GM23248 (cell line): ENCODE measurements around the gene TSG101. TPM values are rescaled to one million over a fixed set of nuclear protein-coding genes. Genes with fewer than 3 reads are reported as not detected.

Experiments used
- DNase-seq: peaks from one replicate; pipeline ENCODE4 v3.0.0-alpha.2; 2015
- H2AFZ ChIP-seq: fragments of 200-600 bp; sonication (generic); 2 replicates; pipeline ENCODE4 v1.6.1; 2016; ENCODE audit warnings: antibody characterized with exemption
- H3F3A ChIP-seq: fragments of 200-600 bp; sonication (generic); 2 replicates; pipeline ENCODE4 v1.6.1; 2016; ENCODE audit warnings: mild to moderate bottlenecking, antibody characterized with exemption, mixed run types; ENCODE audit not compliant: insufficient read depth
- H3K27ac ChIP-seq: fragments of 200-600 bp; sonication (generic); 2 replicates; pipeline ENCODE4 v1.5.1; 2016; ENCODE audit warnings: mild to moderate bottlenecking
- H3K27me3 ChIP-seq: fragments of 200-600 bp; sonication (generic); replicated peaks from 2 replicates; pipeline ENCODE4 v1.6.1; 2016; ENCODE audit warnings: mild to moderate bottlenecking; ENCODE audit not compliant: insufficient read depth
- H3K36me3 ChIP-seq: fragments of 200-600 bp; sonication (generic); 2 replicates; pipeline ENCODE4 v1.6.1; 2016; ENCODE audit warnings: low read depth, mild to moderate bottlenecking
- H3K4me1 ChIP-seq: fragments of 200-600 bp; sonication (generic); 2 replicates; pipeline ENCODE4 v1.6.1; 2016; ENCODE audit warnings: mild to moderate bottlenecking; ENCODE audit not compliant: insufficient read depth
- H3K4me2 ChIP-seq: fragments of 200-600 bp; sonication (generic); one replicate; pipeline ENCODE4 v1.6.1; 2016; ENCODE audit warnings: mild to moderate bottlenecking; ENCODE audit not compliant: unreplicated experiment
- H3K4me3 ChIP-seq: fragments of 200-600 bp; sonication (generic); 2 replicates; pipeline ENCODE4 v1.5.1; 2016; ENCODE audit warnings: mild to moderate bottlenecking
- H3K79me2 ChIP-seq: fragments of 200-600 bp; sonication (generic); 2 replicates; pipeline ENCODE4 v1.6.1; 2016; ENCODE audit warnings: mild to moderate bottlenecking; ENCODE audit not compliant: insufficient read depth
- H3K9ac ChIP-seq: fragments of 200-600 bp; sonication (generic); 2 replicates; pipeline ENCODE4 v1.6.1; 2016; ENCODE audit warnings: mild to moderate bottlenecking
- H3K9me2 ChIP-seq: fragments of 200-600 bp; sonication (generic); 2 replicates; pipeline ENCODE4 v1.6.1; 2016; ENCODE audit warnings: mixed run types, mild to moderate bottlenecking, moderate library complexity; ENCODE audit not compliant: insufficient read depth
- H3K9me3 ChIP-seq: fragments of 200-600 bp; sonication (generic); one replicate; pipeline ENCODE4 v1.6.1; 2017; ENCODE audit warnings: low read depth
- H4K20me1 ChIP-seq: fragments of 200-600 bp; sonication (generic); 2 replicates; pipeline ENCODE4 v1.6.0; 2016; ENCODE audit not compliant: insufficient read depth
- EZH2 ChIP-seq: fragments of 200-600 bp; sonication (generic); IDR thresholded peaks from 2 replicates; pipeline ENCODE4 v1.6.1; 2018; ENCODE audit warnings: antibody characterized with exemption, mild to moderate bottlenecking; ENCODE audit not compliant: insufficient read depth, poor library complexity, severe bottlenecking
- EZH2phosphoT487 ChIP-seq: fragments of 200-600 bp; sonication (generic); IDR thresholded peaks from 2 replicates; pipeline ENCODE4 v1.6.1; 2018; ENCODE audit warnings: antibody characterized with exemption, moderate library complexity, mild to moderate bottlenecking, low read depth; ENCODE audit not compliant: insufficient read depth
- WGBS, 2 experiments: methylation state at CpG; one replicate each; pipeline ENCODE4 v1.1.6; 2015 to 2017; ENCODE audit warnings: low lambda C conversion rate in 2 of 2, low coverage in 1 of 2; ENCODE audit errors: missing lambda C conversion rate in 2 of 2; 5-methylcytosine and 5-hydroxymethylcytosine counted together
- in situ Hi-C: fragments of 300-500 bp; cut with MboI; formaldehyde crosslinking; loops from 2 replicates; pipeline ENCODE4 v1.15.0; 2020
- polyA plus RNA-seq: library from polyadenylated mRNA; unstranded; fragments of >200 nt; fragmentation: Nextera tagmentation; extraction: Ambion mirVana; gene quantifications from 2 replicates; pipeline ENCODE4 v1.2.1, GENCODE V29; 2016
- total RNA-seq: library from RNA; depleted of rRNA; stranded (reverse); fragments of >200 nt; shearing (Covaris generic); gene quantifications from 2 replicates; pipeline ENCODE4 v1.2.3, GENCODE V29; 2014; rRNA removed

Gene TSG101
- total and polyA plus RNA-seq, 2 experiments from 2014 or later, result 131 to 136 TPM

DNA sequence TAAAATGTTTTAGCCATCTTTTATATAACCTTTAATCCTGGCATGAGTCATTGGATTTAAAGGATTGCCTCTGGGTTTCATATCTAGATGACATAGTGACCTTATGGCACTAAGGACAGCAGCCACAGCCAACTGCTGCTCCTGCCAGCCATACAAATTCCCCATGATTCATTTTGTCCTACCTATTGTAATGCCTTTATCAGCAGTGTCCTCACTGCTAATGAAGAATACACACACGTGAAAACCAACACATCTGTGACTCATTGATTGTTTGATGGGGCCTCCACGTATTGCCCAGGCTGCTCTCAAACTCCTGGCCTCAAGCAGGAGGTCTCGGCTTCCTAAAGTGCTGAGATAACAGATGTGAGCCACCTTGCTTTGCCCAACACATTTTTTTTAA is 69.3 kb downstream of the TSG101 start:
- DNase-seq, result no peak
- Histone ChIP-seq H3K4me3 (no peak overlapping the region), H2AFZ (no peak overlapping the region), H3K9ac (no peak overlapping the region), H3F3A (no peaks in the 10 kb centered on the region), H4K20me1 (no peaks in the 10 kb centered on the region; the same call in 1 of the 2 replicates), H3K9me3 (no peaks in the 10 kb centered on the region), H3K4me2 (no peak overlapping the region), H3K79me2 (no peaks in the 10 kb centered on the region), H3K9me2 (no peaks in the 10 kb centered on the region), H3K36me3 (no peaks in the 10 kb centered on the region), H3K4me1 (no peaks in the 10 kb centered on the region; the same call in 1 of the 2 replicates), H3K27me3 (no peaks in the 10 kb centered on the region), H3K27ac (no peak overlapping the region)
- WGBS, 2 experiments, result 20 to 22% methylated on average over 3 of the region's 3 CpGs
- no peak for TF ChIP-seq EZH2phosphoT487
- no peak for TF ChIP-seq EZH2
- in situ Hi-C loops, result no loop called here

DNA sequence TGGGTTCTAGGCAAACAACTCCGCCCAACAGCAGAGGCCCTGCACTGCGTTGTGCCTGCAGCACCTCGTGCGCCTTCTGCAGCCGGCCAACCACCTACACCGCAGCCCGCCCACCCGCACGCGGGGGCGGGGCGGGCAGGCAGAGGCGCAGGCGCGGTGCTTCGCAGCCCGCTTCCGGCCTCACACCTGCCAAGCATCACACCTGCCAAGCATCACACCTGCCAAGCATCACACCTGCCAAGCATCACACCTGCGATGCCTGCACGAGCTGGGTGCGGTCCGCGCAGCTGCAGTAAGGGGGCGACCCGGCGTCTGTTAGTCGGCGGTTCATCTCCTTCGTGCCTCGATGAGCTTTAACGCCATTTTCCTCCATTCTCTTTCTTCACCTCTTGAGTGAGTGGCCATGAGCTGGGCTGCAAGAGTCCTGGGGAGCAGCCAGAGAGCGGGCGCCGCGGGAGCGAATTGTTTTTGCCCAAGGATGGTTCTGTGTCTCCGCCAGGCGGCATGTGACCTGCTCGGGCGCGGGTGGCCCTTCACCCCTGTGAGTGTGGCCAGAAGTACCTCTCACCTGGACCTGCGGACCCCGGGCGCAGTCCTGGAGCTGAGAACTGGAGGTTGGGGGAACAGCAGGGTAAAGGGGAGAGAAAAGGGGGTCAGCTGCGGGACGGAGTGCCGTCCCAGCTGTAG is 70.9 kb downstream of the TSG101 start, which contains the start of gene LDHAL6A:
Gene LDHAL6A, plus strand, starts transcription at position 171 of the 687 bp plus-strand sequence. CDS start 825 bp downstream, outside the sequence.
- H3K9me3 ChIP-seq, result no peaks in the 10 kb centered on the region
- H3K36me3 ChIP-seq, result no peaks in the 10 kb centered on the region
- no peak within 1 kb of the TSS for H3K4me3 ChIP-seq
- H2AFZ ChIP-seq, result 0 out of 2 replicates have a peak within 1 kb of the TSS, but pooled peaks have one; percentile 29
- H3F3A ChIP-seq, result no peaks in the 10 kb centered on the region
- H3K27me3 ChIP-seq, result no peaks in the 10 kb centered on the region
- no peak for DNase-seq
- no peak within 1 kb of the TSS for H3K9ac ChIP-seq
- no peaks in the 10 kb centered on the region for H3K9me2 ChIP-seq
- no peak within 1 kb of the TSS for H3K27ac ChIP-seq
- WGBS, 2 experiments, result 46 to 48% methylated on average over 43 to 45 of the region's 47 CpGs
- no peaks in the 10 kb centered on the region; the same call in 1 of the 2 replicates for H4K20me1 ChIP-seq
- H3K4me2 ChIP-seq, result no peak within 1 kb of the TSS
- in situ Hi-C loops, result no loop called here
- H3K79me2 ChIP-seq, result no peaks in the 10 kb centered on the region
- no peaks in the 10 kb centered on the region; the same call in 1 of the 2 replicates for H3K4me1 ChIP-seq
- TF ChIP-seq EZH2, result no peak
- no peak for TF ChIP-seq EZH2phosphoT487

DNA sequence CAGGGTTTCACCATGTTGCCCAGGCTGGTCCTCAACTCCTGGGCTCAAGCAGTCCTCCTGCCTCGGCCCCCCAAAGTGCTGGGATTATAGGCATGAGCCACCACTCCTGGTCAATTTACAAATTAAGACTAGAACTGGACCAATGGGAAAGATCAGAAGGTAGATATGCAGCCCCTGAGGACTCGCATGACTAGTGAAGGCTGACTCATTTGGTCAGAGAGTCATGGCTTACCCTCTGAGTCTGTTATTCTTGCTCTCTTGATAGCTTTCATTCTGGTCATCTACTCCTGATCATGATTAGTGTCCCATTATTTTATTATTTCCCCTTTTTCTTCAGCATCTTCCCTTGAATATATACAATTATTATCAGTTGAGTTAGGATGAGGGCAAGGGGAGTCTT is 73.8 kb downstream of the TSG101 start:
- Histone ChIP-seq H3K4me2 (no peak overlapping the region), H3K4me3 (no peak overlapping the region), H4K20me1 (no peaks in the 10 kb centered on the region), H3K79me2 (no peaks in the 10 kb centered on the region), H3K27me3 (no peaks in the 10 kb centered on the region), H3F3A (no peaks in the 10 kb centered on the region), H3K36me3 (no peaks in the 10 kb centered on the region), H3K27ac (no peak overlapping the region), H3K9me3 (no peaks in the 10 kb centered on the region), H3K9ac (no peak overlapping the region), H3K4me1 (no peaks in the 10 kb centered on the region; the same call in 1 of the 2 replicates), H3K9me2 (no peaks in the 10 kb centered on the region), H2AFZ (no peak overlapping the region)
- 26 to 36% methylated on average over 2 of the region's 2 CpGs for WGBS, 2 experiments
- no peak for TF ChIP-seq EZH2
- in situ Hi-C loops, result no loop called here
- peak; percentile 69 for DNase-seq

DNA sequence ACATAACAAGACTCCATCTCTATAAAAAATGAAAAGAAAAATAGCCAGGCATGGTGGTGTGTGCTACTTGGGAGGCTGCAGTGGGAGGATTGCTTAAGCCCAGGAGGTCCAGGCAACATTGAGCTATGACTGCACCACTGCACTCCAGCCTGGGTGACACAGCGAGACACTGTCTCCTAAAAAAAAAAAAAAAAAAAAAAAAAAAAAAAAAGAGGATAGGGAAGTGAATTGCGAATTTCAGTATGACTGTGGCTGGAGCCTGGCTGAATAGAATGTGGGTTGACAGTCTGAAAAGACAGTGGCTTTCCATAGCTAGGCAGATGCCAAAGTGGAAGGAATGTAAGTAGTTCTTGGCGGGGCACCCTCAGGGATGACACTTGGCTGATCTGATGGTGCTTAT is 77.5 kb downstream of the TSG101 start:
- Histone ChIP-seq H3K4me2 (no peak overlapping the region), H3K4me3 (no peak overlapping the region), H3K9ac (no peak overlapping the region), H3K27ac (no peak overlapping the region), H4K20me1 (no peaks in the 10 kb centered on the region), H3K9me3 (no peaks in the 10 kb centered on the region), H3K9me2 (no peaks in the 10 kb centered on the region), H3F3A (no peaks in the 10 kb centered on the region), H3K79me2 (no peaks in the 10 kb centered on the region), H3K27me3 (no peaks in the 10 kb centered on the region), H3K4me1 (no peaks in the 10 kb centered on the region), H2AFZ (no peak overlapping the region), H3K36me3 (no peaks in the 10 kb centered on the region)
- no peak for TF ChIP-seq EZH2phosphoT487
- TF ChIP-seq EZH2, result no peak
- in situ Hi-C loops, result no loop called here
- no peak for DNase-seq
- WGBS, 2 experiments, result 74 to 78% methylated on average over 3 of the region's 3 CpGs

DNA sequence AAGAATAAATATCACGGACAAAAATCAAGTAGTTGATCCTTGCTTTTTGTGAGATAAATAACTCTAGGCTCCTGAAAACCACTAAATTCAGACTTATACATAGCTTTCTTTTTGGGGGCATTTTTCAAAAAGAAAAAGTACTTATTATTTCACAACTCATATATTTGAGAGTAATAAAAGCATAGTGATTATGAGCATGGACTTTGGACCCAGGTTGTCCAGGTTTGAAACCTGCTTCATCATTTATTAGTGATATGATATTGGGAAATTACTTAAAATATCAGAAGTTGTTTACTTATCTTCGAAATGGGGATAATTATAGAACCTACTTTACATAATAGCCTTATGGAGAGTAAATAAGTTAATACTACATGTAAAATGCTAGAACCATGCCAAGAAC is 88.1 kb downstream of the TSG101 start:
- no peak for DNase-seq
- in situ Hi-C loops, result no loop called here

More for the DNA sequence above, 88.1 kb downstream of the TSG101 start:
- Histone ChIP-seq H3K9me2 (no peaks in the 10 kb centered on the region), H3K27ac (no peak overlapping the region), H3K4me3 (no peak overlapping the region), H3F3A (no peaks in the 10 kb centered on the region), H3K9ac (no peak overlapping the region), H3K79me2 (no peaks in the 10 kb centered on the region), H3K4me1 (no peaks in the 10 kb centered on the region), H2AFZ (no peak overlapping the region), H4K20me1 (no peaks in the 10 kb centered on the region), H3K9me3 (no peaks in the 10 kb centered on the region), H3K27me3 (no peaks in the 10 kb centered on the region), H3K4me2 (no peak overlapping the region), H3K36me3 (no peaks in the 10 kb centered on the region)
- TF ChIP-seq EZH2 (no peak), EZH2phosphoT487 (no peak)
- WGBS, 2 experiments, result 56 to 61% methylated on average over 2 of the region's 2 CpGs

Other genes starting within 250 kb of the TSG101 start
- gene HPS5, start 204.8 kb downstream of the TSG101 start, total RNA-seq, result 34.7 and 34.9 TPM in 2 replicates
- gene HPS5, start 204.8 kb downstream of the TSG101 start, polyA plus RNA-seq, result 20.2 and 20.4 TPM in 2 replicates
- gene GTF2H1, start 204.4 kb downstream of the TSG101 start, total RNA-seq, result 77.4 and 89.8 TPM in 2 replicates
- 58.7 and 61.6 TPM in 2 replicates for gene GTF2H1, start 204.4 kb downstream of the TSG101 start, polyA plus RNA-seq
- gene LDHA, start 132.4 kb downstream of the TSG101 start, total RNA-seq, result 2,432 and 2,912 TPM in 2 replicates
- gene LDHA, start 132.4 kb downstream of the TSG101 start, polyA plus RNA-seq, result 5,221 and 5,406 TPM in 2 replicates
- not detected in 2 replicates for gene LDHC, start 114.6 kb downstream of the TSG101 start, total RNA-seq
- 0.23 TPM in 1 of 2 replicates, not detected in the other for gene LDHC, start 114.6 kb downstream of the TSG101 start, polyA plus RNA-seq
- gene LDHAL6A, start 71.1 kb downstream of the TSG101 start, total RNA-seq, result not detected in 2 replicates
- gene LDHAL6A, start 71.1 kb downstream of the TSG101 start, polyA plus RNA-seq, result 0.09 TPM in 1 of 2 replicates, not detected in the other
- 38.8 and 42.0 TPM in 2 replicates for gene UEVLD, start 61.8 kb upstream of the TSG101 start, total RNA-seq
- 20.9 and 21.9 TPM in 2 replicates for gene UEVLD, start 61.8 kb upstream of the TSG101 start, polyA plus RNA-seq
- gene MISFA, start 72.8 kb upstream of the TSG101 start, total RNA-seq, result not detected in 2 replicates
- gene MISFA, start 72.8 kb upstream of the TSG101 start, polyA plus RNA-seq, result 1.8 and 2.1 TPM in 2 replicates
- gene SPTY2D1, start 107.4 kb upstream of the TSG101 start, total RNA-seq, result 15.4 and 18.7 TPM in 2 replicates
- gene SPTY2D1, start 107.4 kb upstream of the TSG101 start, polyA plus RNA-seq, result 12.3 TPM in 2 replicates
- under 0.01 and 0.32 TPM in 2 replicates for gene TMEM86A, start 171.8 kb upstream of the TSG101 start, total RNA-seq
- gene TMEM86A, start 171.8 kb upstream of the TSG101 start, polyA plus RNA-seq, result 0.38 and 1.0 TPM in 2 replicates
- not detected in 2 replicates for gene IGSF22, start 199.2 kb upstream of the TSG101 start, total RNA-seq
- gene IGSF22, start 199.2 kb upstream of the TSG101 start, polyA plus RNA-seq, result not detected in 2 replicates